B cell (primary cell): ENCODE results near the gene PMAIP1.

Source experiments
- CTCF ChIP-seq: fragments of 200-600 bp; IDR thresholded peaks from one replicate; pipeline ENCODE4 v1.8.0; 2022; ENCODE audit warnings: antibody characterized with exemption, mild to moderate bottlenecking
- EZH2 ChIP-seq: IDR thresholded peaks from 2 replicates; pipeline ENCODE4 v1.6.1; 2012; ENCODE audit warnings: borderline replicate concordance, low read depth, mild to moderate bottlenecking, moderate library complexity, low read length; ENCODE audit not compliant: insufficient read depth, poor library complexity, severe bottlenecking

GRCh38 chr18:59865241-59865986 lies 34.4 kb upstream of the PMAIP1 start:
- TF ChIP-seq CTCF: no peak
- no peak for TF ChIP-seq EZH2
